Measurements from ENCODE around the gene TMEM190.

DNA sequence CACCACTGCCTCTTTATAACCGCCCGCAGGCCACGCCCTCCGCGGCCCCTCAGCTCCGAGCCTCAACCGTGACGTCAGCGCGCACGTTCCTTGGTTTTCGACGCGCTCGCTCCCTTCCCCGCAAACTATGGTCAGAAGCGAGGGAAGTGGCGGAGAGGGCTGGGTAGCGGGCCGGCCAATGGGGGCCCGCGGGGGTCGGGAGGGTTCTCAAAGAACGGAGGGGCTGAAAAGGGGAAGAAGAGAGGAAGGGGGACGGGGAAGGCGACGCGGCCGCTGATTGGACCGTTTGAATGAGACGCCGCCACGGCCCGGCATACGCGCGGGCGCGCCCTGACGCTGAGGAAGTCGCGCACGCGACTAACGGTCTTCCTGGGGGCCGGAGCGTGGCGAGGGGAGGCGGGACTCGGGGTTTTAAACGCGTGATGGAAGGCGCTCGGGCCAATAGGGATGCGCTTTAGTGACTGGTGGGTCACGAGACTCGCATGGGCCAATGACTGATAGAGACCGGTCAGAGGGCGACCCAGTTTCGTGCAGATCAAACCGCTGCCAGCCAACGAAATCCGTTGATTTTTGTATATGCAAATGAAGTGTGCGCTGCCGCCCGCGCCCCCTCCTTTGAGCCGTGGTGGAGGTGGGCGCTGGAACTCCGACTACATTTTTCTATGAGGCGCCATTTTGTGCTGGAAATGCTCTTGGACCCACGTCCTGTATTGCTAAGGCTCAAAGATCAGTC is 31.3 kb downstream of the TMEM190 start:
- TF ChIP-seq, protein P1, sequence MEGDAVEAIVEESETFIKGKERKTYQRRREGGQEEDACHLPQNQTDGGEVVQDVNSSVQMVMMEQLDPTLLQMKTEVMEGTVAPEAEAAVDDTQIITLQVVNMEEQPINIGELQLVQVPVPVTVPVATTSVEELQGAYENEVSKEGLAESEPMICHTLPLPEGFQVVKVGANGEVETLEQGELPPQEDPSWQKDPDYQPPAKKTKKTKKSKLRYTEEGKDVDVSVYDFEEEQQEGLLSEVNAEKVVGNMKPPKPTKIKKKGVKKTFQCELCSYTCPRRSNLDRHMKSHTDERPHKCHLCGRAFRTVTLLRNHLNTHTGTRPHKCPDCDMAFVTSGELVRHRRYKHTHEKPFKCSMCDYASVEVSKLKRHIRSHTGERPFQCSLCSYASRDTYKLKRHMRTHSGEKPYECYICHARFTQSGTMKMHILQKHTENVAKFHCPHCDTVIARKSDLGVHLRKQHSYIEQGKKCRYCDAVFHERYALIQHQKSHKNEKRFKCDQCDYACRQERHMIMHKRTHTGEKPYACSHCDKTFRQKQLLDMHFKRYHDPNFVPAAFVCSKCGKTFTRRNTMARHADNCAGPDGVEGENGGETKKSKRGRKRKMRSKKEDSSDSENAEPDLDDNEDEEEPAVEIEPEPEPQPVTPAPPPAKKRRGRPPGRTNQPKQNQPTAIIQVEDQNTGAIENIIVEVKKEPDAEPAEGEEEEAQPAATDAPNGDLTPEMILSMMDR (IDR thresholded peaks at IDR 0.05), result no peak
- TF ChIP-seq POLR2A (IDR thresholded peaks at IDR 0.05), result no peak
